ENCODE measurements around the gene UHRF2.

DNA sequence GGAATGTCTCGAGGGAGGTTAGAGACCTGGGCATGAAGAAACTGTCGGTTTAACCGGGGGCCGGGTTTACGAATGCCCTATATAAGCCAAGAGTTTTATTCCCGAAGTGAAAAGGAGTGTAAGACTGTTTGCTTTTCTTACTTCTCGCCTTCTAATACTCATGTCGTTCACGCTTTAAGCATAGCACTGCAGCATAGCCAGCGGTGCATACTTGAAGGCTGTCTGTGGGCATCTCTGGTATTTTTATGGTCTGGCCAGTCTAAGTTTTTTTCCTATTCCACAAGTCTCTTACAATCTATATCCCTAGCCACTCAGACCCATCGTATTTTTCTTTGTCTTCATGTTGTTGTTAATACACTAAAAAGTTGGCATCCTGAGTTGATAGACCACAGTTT, 1.2 kb downstream of the UHRF2 start:
- TF ChIP-seq, protein P1, sequence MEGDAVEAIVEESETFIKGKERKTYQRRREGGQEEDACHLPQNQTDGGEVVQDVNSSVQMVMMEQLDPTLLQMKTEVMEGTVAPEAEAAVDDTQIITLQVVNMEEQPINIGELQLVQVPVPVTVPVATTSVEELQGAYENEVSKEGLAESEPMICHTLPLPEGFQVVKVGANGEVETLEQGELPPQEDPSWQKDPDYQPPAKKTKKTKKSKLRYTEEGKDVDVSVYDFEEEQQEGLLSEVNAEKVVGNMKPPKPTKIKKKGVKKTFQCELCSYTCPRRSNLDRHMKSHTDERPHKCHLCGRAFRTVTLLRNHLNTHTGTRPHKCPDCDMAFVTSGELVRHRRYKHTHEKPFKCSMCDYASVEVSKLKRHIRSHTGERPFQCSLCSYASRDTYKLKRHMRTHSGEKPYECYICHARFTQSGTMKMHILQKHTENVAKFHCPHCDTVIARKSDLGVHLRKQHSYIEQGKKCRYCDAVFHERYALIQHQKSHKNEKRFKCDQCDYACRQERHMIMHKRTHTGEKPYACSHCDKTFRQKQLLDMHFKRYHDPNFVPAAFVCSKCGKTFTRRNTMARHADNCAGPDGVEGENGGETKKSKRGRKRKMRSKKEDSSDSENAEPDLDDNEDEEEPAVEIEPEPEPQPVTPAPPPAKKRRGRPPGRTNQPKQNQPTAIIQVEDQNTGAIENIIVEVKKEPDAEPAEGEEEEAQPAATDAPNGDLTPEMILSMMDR (IDR thresholded peaks at IDR 0.05; ENCODE audit: low read depth, low read length), result no peak
- no peak for TF ChIP-seq EZH2phosphoT487 (IDR thresholded peaks at IDR 0.05; ENCODE audit: low read depth)
